DND-41 (cell line): Measurements from ENCODE around the gene EHF.

Experiments used
- CTCF ChIP-seq: IDR thresholded peaks from 2 replicates; pipeline ENCODE4 v1.5.1; 2012; ENCODE audit warnings: borderline replicate concordance, low read length, moderate library complexity, mild to moderate bottlenecking; ENCODE audit not compliant: poor library complexity, severe bottlenecking; ENCODE audit errors: extremely low read depth
- EZH2 ChIP-seq: IDR thresholded peaks from 3 replicates; pipeline ENCODE4 v1.6.1; 2012; ENCODE audit warnings: borderline replicate concordance, low read depth, mild to moderate bottlenecking, moderate library complexity, low read length, inconsistent platforms; ENCODE audit not compliant: severe bottlenecking

GRCh38 chr11:34636127-34636526 is 15.2 kb downstream of the EHF start:
- TF ChIP-seq CTCF (no peak), EZH2 (no peak)
